ENCODE results near the gene TPH1.

The TPH1 gene

DNA sequence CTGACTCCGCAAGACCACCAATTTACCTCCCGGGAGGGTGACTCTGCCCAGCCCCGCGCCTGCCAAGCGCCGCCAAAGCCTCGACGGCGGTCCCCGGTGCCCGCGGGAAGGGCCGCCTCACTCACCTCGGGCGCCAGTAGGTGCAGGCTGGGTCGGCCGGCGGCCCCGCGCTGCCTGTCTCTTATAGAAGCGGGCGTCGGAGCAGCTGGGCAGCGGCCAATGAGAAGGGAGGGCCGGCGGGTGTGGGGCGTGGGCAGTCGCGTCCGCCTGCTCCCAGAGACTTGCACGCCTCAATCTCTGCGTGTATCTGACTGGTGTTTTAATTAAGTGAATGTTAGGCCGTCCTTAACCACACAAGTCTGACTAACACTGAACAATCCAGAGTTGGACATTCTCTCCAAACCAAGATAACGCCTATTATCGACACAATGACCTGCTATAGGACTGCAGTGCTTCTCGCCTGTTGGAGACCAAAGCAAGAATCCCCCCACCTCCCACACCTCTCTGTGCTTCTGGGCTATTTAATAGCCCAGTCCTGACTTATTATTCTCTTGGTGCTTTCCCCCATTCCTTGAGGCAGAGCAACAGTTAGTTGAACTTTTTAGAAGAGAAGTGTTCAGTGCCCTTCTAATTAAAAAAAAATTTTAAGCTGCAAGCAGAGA, at the start of gene TPH1:
Gene TPH1 (minus strand): TSS at position 154 of the 662 bp plus-strand sequence. CDS start 5,507 bp downstream, outside the sequence.
- peak; percentile 58 for DNase-seq

GRCh38 chr11:18093959-18094358, 47.9 kb upstream of the TPH1 start:
- DNase-seq = no peak

- DNase-seq = no peak
These were observed 45.7 kb upstream of the TPH1 start for GRCh38 chr11:18091731-18092130.

DNA sequence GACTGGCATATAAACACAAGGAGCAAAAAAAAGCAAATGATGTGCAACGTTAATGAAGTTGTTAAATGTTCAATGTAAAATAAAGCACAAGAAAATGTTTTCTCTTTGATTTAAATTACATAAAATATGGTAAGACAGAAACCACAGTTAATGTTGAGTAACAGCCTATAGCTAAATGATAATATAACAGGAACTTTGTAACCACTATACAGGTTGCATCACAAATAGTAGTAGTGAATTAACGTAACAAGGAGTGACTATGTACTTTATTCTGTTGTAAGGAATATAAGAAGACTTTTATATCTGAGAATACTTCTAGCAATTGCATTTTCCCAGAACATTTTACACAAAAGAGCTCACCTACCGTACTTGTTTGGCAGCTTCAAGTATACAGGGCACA, 42.9 kb upstream of the TPH1 start:
- DNase-seq = no peak

DNA sequence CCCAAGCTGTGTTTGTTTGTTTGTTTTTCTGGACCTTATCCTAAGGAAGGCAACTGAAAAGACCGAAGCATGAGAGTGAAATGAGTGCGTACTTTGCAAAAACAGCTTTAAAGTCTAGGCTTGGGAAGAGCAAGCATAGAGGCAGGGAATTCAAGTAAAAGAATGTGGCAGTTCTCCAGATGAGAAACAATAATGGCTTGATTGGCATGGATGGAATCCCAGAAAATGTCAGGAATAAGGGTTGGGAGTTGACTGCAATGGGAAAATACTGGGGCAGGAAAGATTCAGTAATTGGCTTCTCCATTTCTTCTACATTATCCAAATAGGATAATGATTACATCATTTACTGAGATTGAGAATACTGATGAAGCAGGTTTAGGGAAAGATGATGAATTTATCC, 42.3 kb upstream of the TPH1 start:
- no peak for DNase-seq

DNA sequence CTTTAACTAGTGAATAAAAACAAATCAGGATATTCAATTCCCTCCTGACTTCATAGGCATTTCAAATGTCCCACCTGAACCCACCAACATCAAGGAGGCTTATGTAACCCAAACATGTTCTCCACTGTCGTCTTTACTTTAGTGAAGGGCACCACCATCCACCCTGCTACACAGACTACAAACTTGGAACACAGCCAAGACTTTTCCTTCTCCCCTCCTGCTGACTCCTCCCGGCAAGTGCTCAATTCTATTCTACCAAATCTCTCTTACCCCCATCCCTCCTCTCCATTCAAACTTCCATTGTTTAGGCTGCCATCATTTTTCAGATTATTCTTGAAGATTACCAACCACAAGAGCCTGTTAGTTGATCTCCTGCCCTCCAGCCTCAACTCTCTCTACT, 35.5 kb upstream of the TPH1 start:
- peak; percentile 29 for DNase-seq

GRCh38 chr11:18080451-18080850, 34.4 kb upstream of the TPH1 start:
- no peak for DNase-seq

- no peak for DNase-seq
These were observed 32.8 kb upstream of the TPH1 start for GRCh38 chr11:18078909-18079308.

GRCh38 chr11:18075444-18075843, 29.4 kb upstream of the TPH1 start:
- no peak for DNase-seq

GRCh38 chr11:18071098-18071705, 25.1 kb upstream of the TPH1 start:
- peak; percentile 47 for DNase-seq

GRCh38 chr11:18067372-18067771, 21.3 kb upstream of the TPH1 start:
- no peak for DNase-seq

DNA sequence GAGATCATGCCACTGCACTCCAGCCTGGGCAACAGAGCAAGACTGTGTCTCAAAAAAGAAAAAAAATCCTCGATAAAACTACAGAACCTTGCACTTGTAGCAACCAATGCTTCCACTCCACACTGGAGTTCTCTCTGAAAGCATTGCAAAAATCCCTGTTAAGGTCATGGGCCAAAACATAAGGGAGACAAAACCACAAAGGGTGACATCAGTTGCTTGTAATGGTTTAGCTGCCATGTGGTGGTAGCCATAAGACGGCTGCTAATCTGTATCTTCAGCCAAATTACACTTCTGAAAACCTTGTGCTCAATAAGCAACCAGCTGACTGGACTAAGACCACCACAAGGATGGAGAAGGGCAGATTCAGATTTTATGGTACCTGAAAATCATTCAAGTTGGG, 20.6 kb upstream of the TPH1 start:
- DNase-seq = no peak

GRCh38 chr11:18065572-18065971, 19.5 kb upstream of the TPH1 start:
- DNase-seq = no peak

GRCh38 chr11:18064450-18065054, 18.5 kb upstream of the TPH1 start:
- no peak for DNase-seq

- DNase-seq = peak; percentile 56
These were observed 17.9 kb upstream of the TPH1 start for GRCh38 chr11:18063862-18064434.

GRCh38 chr11:18063125-18063524, 17.1 kb upstream of the TPH1 start:
- DNase-seq = peak; percentile 34

- no peak for DNase-seq
These were observed 15.3 kb upstream of the TPH1 start for GRCh38 chr11:18061351-18061750.

DNA sequence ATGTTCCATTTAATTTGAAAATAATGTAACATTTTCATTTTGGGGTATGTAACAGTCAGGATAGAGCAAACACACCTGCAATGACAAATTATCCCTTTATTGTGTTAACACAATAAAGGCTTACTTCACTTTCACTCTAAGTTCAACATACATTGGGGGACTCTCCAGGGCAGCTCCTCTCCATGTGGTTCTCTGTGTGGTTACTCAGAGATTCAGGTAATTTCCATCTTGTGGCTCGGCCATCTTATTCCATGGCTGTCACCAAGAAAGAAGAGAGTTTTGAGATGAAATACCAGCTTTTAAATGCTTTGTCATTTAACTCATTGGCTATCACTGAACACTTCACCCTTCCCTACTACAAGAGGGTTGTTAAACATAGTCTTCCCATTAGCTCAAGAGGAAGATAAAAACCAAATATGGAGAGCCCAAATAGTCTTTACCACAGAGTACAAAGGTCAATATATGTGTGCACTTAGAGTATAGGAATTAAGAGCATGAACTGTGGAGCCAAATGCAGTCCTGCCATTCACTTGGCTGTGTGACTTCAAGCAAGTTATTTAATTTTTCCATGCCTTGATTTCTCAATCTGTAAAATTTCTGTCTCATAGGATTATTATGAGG, 10.6 kb upstream of the TPH1 start:
- DNase-seq = no peak

GRCh38 chr11:18054511-18055103, 8.5 kb upstream of the TPH1 start:
- DNase-seq = peak; percentile 23

DNA sequence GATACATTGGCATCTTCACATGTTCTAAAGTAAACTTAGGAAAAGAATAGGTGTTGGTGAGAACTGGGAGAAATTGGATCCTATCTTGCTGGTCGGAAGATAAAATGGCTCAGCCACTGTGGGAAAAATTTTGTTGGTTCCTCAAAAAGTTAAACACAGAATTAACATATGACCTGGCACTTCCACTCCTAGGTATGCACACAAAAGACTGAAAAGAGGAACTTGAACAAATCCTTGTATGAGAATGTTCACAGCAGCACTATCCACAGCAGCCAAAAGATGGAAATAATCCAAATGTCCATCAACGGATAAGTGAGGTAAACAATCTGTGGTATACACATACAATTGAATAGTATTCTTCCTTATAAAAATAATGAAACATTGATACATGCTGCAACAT, 4.8 kb upstream of the TPH1 start:
- no peak for DNase-seq

DNA sequence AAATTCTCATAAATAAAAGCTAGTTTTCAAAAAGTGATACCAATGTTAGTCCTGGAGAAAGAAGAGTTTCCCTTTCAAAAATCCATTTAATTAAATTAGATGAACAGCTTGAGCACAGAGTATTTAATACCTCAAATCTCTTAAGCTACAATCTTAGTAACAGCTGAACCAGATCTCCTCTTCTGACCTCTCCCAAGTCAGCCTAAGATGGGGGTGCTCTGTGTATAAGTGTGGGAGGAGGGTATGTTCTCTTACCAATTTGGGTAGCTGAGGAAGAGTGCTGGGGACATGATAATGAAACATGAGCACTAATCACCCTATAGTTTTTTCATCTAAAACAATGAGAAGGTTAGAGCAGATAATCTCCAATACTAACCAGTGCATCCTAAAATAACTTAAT, 9.6 kb downstream of the TPH1 start:
- no peak for DNase-seq

- DNase-seq = no peak
These were observed 18.6 kb downstream of the TPH1 start for GRCh38 chr11:18027475-18027874.

- no peak for DNase-seq
These were observed 23.6 kb downstream of the TPH1 start for GRCh38 chr11:18022419-18022818.
